Mesendoderm (in vitro differentiated cells): ENCODE data around the gene PHKG2.

Source experiments
- DNase-seq: peaks from one replicate; pipeline ENCODE4 v3.0.0; 2013
- H2AK5ac ChIP-seq: 2 replicates; pipeline ENCODE4 v1.6.1; 2013; ENCODE audit warnings: low read length, inconsistent platforms
- H2BK120ac ChIP-seq: 2 replicates; pipeline ENCODE4 v1.6.1; 2013; ENCODE audit warnings: low read depth, mild to moderate bottlenecking, low read length, moderate library complexity, mixed read lengths
- H2BK15ac ChIP-seq: replicated peaks from 2 replicates; pipeline ENCODE4 v1.6.1; 2013; ENCODE audit warnings: low read depth, mild to moderate bottlenecking, moderate library complexity
- H2BK5ac ChIP-seq: 2 replicates; pipeline ENCODE4 v1.6.1; 2013; ENCODE audit warnings: low read length, inconsistent platforms
- H3K18ac ChIP-seq: 2 replicates; pipeline ENCODE4 v1.6.1; 2013; ENCODE audit warnings: mild to moderate bottlenecking, low read length, mixed read lengths
- H3K23ac ChIP-seq: one replicate; pipeline ENCODE4 v1.6.1; 2013; ENCODE audit warnings: low read length
- H3K27ac ChIP-seq: 2 replicates; pipeline ENCODE4 v1.5.1; 2013; ENCODE audit warnings: low read depth, mild to moderate bottlenecking, inconsistent platforms, low read length, moderate library complexity
- H3K27me3 ChIP-seq: 2 replicates; pipeline ENCODE4 v1.6.1; 2013; ENCODE audit warnings: low read length, control low read depth, mild to moderate bottlenecking, inconsistent platforms; ENCODE audit not compliant: insufficient read depth, poor library complexity
- H3K36me3 ChIP-seq: 2 replicates; pipeline ENCODE4 v1.6.1; 2013; ENCODE audit warnings: low read length, inconsistent platforms; ENCODE audit not compliant: control insufficient read depth, insufficient read depth
- H3K4ac ChIP-seq: one replicate; pipeline ENCODE4 v1.6.1; 2013; ENCODE audit warnings: low read depth, mild to moderate bottlenecking, low read length, moderate library complexity
- H3K4me1 ChIP-seq: 2 replicates; pipeline ENCODE4 v1.6.1; 2013; ENCODE audit warnings: low read depth, low read length, inconsistent platforms; ENCODE audit not compliant: control insufficient read depth
- H3K4me2 ChIP-seq: 2 replicates; pipeline ENCODE4 v1.6.1; 2013; ENCODE audit warnings: low read length
- H3K4me3 ChIP-seq: 2 replicates; pipeline ENCODE4 v1.5.1; 2013; ENCODE audit warnings: mild to moderate bottlenecking, low read length
- H3K56ac ChIP-seq: one replicate; pipeline ENCODE4 v1.6.1; 2013; ENCODE audit warnings: low read length
- H3K79me1 ChIP-seq: 2 replicates; pipeline ENCODE4 v1.6.1; 2013; ENCODE audit warnings: low read length, inconsistent platforms
- H3K79me2 ChIP-seq: 2 replicates; pipeline ENCODE4 v1.6.1; 2013; ENCODE audit warnings: mild to moderate bottlenecking, low read length; ENCODE audit not compliant: control insufficient read depth, insufficient read depth
- H3K9ac ChIP-seq: 2 replicates; pipeline ENCODE4 v1.6.1; 2013; ENCODE audit warnings: low read length, inconsistent platforms
- H4K5ac ChIP-seq: one replicate; pipeline ENCODE4 v1.6.1; 2013; ENCODE audit warnings: low read length
- H4K8ac ChIP-seq: one replicate; pipeline ENCODE4 v1.6.1; 2013; ENCODE audit warnings: low read depth, mild to moderate bottlenecking, control low read depth, low read length, moderate library complexity
- WGBS: extraction: QIAGEN DNeasy Blood & Tissue Kit; methylation state at CpG from one replicate; pipeline ENCODE4 v1.1.7; 2013; ENCODE audit warnings: low lambda C conversion rate, missing lambda C conversion rate; ENCODE audit not compliant: insufficient coverage; ENCODE audit errors: extremely low coverage; 5-methylcytosine and 5-hydroxymethylcytosine counted together

Gene PHKG2

DNA sequence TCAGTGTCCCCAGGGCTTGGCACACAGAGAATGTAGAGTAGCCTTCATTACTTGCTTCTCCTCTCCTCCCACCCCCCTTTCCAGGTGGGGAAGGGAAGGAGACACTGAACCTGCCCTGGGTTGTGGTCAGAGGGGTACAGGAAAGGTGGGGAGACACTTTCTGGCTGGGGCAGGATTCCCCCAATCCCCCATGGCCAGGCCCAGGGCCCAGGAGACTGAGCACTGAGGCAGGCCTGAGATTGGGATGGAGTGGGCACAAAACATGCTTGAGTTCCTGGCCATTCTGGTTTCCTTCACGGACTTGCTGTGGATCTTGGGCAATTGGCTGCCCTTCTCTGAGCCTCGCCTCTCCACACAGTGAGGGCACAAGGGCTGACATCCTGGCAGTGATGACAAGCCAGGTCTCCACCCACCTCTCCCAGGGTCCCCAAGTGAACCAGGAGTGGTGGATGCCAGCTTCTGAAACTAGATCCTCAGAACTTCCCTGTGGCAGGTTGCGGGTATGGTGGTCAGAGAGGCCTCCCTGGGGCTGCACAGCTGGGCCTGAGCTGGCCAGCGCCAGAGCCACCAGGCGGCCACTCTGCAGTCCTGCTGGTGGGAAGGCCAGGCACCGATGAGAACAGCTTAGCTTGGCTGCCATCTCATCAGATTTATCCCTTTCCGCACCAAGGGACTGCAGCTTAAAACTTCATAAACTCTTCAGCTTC, 29.5 kb downstream of the PHKG2 start:
- no peak overlapping the region for H3K27ac ChIP-seq
- H3K56ac ChIP-seq = peak overlapping the region; percentile 47
- no peaks in the 10 kb centered on the region for H3K4me1 ChIP-seq
- H2AK5ac ChIP-seq = no peak overlapping the region
- no peak overlapping the region for H3K4me2 ChIP-seq
- H3K4me3 ChIP-seq = no peak overlapping the region
- no peak overlapping the region for H4K8ac ChIP-seq
- no peak for DNase-seq
- H3K18ac ChIP-seq = no peak overlapping the region
- H3K23ac ChIP-seq = no peak overlapping the region
- WGBS = no CpG with 5 or more reads among the region's 7 CpGs
- H4K5ac ChIP-seq = no peak overlapping the region
- H3K27me3 ChIP-seq = no peaks in the 10 kb centered on the region
- H3K4ac ChIP-seq = no peak overlapping the region
- H2BK15ac ChIP-seq = no peak overlapping the region
- H2BK5ac ChIP-seq = no peak overlapping the region
- no peak overlapping the region for H2BK120ac ChIP-seq
- no peak overlapping the region for H3K9ac ChIP-seq
- no peaks in the 10 kb centered on the region for H3K79me2 ChIP-seq
- peaks cover 7% of the 10 kb centered on the region for H3K36me3 ChIP-seq
- H3K79me1 ChIP-seq = no peaks in the 10 kb centered on the region

DNA sequence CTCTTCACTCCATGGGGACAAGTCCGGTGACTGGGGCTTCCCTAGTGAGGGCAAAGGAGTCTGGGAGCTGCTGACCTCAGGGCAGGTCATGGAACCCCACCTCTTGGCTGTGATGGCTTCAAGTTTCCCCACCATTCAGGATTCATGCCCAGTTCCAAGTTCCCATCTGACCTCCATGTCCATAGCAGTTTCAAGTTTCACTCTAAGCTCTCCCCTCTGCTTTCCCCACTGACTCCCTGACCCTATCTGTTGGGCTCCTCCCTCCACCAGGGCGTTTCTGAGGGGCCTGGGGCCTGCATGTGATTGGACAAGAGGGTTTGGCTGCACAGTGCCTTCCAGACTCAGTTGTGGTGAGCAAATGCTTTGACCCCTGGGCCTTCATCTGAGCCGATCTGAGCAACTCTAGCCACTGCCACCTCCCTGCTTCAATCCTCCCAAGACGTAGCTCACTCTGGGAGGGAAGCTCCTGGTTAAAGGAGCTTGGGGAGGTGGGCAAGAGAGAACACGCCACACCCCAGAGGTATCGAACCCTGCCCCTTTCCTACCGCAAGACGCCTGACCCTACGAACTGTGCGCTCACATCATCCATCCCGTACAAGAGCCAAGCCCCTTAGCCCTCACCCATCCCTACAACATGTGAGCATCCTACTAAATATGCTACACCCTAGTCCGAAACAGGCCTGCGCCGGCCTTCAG, 30.5 kb downstream of the PHKG2 start:
- H3K18ac ChIP-seq = no peak overlapping the region
- H3K4me1 ChIP-seq = no peaks in the 10 kb centered on the region
- H2AK5ac ChIP-seq = no peak overlapping the region
- peaks cover 2% of the 10 kb centered on the region for H3K79me1 ChIP-seq
- H3K36me3 ChIP-seq = peaks cover 4% of the 10 kb centered on the region
- H3K4ac ChIP-seq = no peak overlapping the region
- no peak overlapping the region for H3K4me2 ChIP-seq
- H3K9ac ChIP-seq = no peak overlapping the region
- no CpG with 5 or more reads among the region's 14 CpGs for WGBS
- peak; percentile 44 for DNase-seq
- H2BK5ac ChIP-seq = no peak overlapping the region
- no peak overlapping the region for H3K27ac ChIP-seq
- H2BK120ac ChIP-seq = no peak overlapping the region
- H2BK15ac ChIP-seq = no peak overlapping the region
- no peak overlapping the region for H4K8ac ChIP-seq
- no peak overlapping the region for H3K23ac ChIP-seq
- H3K4me3 ChIP-seq = no peak overlapping the region
- no peak overlapping the region for H4K5ac ChIP-seq
- no peak overlapping the region for H3K56ac ChIP-seq
- no peaks in the 10 kb centered on the region for H3K27me3 ChIP-seq
- no peaks in the 10 kb centered on the region for H3K79me2 ChIP-seq

DNA sequence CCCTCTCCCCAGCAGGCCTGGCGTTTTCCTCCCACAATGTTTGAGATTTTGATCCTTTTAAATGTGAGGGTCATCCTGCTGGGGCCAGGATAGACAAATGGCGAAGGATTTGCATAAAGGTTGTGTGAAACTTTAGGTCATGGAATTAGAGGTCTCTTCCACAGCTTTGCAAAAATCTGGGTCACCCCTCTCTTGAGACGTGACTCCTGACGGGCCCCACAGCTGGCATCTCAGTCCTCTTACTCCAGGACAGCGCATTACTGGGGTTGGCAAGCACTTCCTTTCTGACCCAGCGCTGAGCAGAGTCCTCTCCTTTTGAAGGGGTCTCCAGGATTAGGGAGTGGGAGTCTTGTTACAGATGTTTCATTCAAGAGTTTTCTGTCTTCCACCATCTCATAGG, 31.4 kb downstream of the PHKG2 start:
- H3K79me2 ChIP-seq = no peaks in the 10 kb centered on the region

DNA sequence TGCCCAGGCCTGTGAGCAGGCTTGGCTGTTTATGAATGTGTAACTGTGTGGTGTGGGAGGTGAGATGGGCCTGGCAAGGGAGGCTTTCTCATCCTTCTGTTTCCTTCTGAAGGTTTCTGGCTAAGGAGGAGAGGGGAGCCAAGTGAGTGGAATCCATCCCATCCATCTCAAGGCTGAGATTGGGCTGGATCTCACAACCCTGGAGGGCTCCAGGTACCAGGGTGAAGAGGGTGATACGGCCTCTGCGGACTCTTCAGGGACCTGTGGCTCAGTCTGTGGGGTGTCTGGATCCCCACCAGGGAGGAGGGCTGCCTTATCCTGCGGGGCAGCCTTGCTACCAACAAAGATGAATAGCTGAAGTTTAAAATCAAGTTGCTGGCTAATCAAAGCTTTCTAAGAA, 31.8 kb downstream of the PHKG2 start:
- no peak overlapping the region for H2BK120ac ChIP-seq
- H3K36me3 ChIP-seq = peaks cover 4% of the 10 kb centered on the region
- no peak overlapping the region for H2BK15ac ChIP-seq
- no peak for DNase-seq
- H3K4me1 ChIP-seq = no peaks in the 10 kb centered on the region
- H3K9ac ChIP-seq = no peak overlapping the region
- no peak overlapping the region for H2AK5ac ChIP-seq
- H3K23ac ChIP-seq = no peak overlapping the region
- H3K4me2 ChIP-seq = no peak overlapping the region
- H2BK5ac ChIP-seq = no peak overlapping the region
- H4K5ac ChIP-seq = no peak overlapping the region
- H3K79me2 ChIP-seq = peaks cover 1% of the 10 kb centered on the region
- no peak overlapping the region for H4K8ac ChIP-seq
- no peaks in the 10 kb centered on the region for H3K27me3 ChIP-seq
- WGBS = no CpG with 5 or more reads among the region's 3 CpGs
- H3K4me3 ChIP-seq = no peak overlapping the region
- H3K56ac ChIP-seq = no peak overlapping the region
- H3K18ac ChIP-seq = no peak overlapping the region
- no peak overlapping the region for H3K4ac ChIP-seq
- H3K27ac ChIP-seq = no peak overlapping the region
- peaks cover 3% of the 10 kb centered on the region for H3K79me1 ChIP-seq

More for the DNA sequence above, 31.4 kb downstream of the PHKG2 start:
- Histone ChIP-seq H3K18ac (no peak overlapping the region), H2AK5ac (no peak overlapping the region), H3K4me2 (no peak overlapping the region), H3K27ac (no peak overlapping the region), H3K79me1 (peaks cover 2% of the 10 kb centered on the region), H3K36me3 (peaks cover 4% of the 10 kb centered on the region), H4K5ac (no peak overlapping the region), H3K9ac (no peak overlapping the region), H3K4ac (no peak overlapping the region), H3K23ac (no peak overlapping the region), H4K8ac (no peak overlapping the region), H2BK5ac (no peak overlapping the region), H3K4me1 (no peaks in the 10 kb centered on the region), H3K56ac (no peak overlapping the region), H3K27me3 (no peaks in the 10 kb centered on the region), H2BK120ac (no peak overlapping the region), H2BK15ac (no peak overlapping the region), H3K4me3 (no peak overlapping the region)
- WGBS = no CpG with 5 or more reads among the region's 6 CpGs
- no peak for DNase-seq

GRCh38 chr16:30780549-30780948, 32.3 kb downstream of the PHKG2 start:
- Histone ChIP-seq H3K79me1 (peaks cover 8% of the 10 kb centered on the region), H3K56ac (no peak overlapping the region), H3K23ac (no peak overlapping the region), H2BK120ac (no peak overlapping the region), H3K9ac (no peak overlapping the region), H3K4me1 (no peaks in the 10 kb centered on the region), H4K8ac (no peak overlapping the region), H3K18ac (no peak overlapping the region), H2BK5ac (no peak overlapping the region), H3K4me2 (no peak overlapping the region), H4K5ac (no peak overlapping the region), H3K36me3 (peaks cover 4% of the 10 kb centered on the region), H2BK15ac (no peak overlapping the region), H3K79me2 (peaks cover 6% of the 10 kb centered on the region), H3K27ac (no peak overlapping the region), H3K27me3 (no peaks in the 10 kb centered on the region), H2AK5ac (no peak overlapping the region), H3K4me3 (no peak overlapping the region), H3K4ac (no peak overlapping the region)
- no CpG with 5 or more reads among the region's 4 CpGs for WGBS
- no peak for DNase-seq
